GM23338 (cell line): ENCODE results near the gene GABBR1. TPM values are rescaled to one million over a fixed set of nuclear protein-coding genes. Genes with fewer than 3 reads are reported as not detected.

ENCODE experiments used
- ATAC-seq: fragments of 200-7000 bp; cut with Tn5 transposase; 3 replicates; pipeline ENCODE4 v1.9.1; 2020
- DNase-seq: peaks from one replicate; pipeline ENCODE4 v3.0.0-alpha.2; 2015; ENCODE audit warnings: low spot score
- H2AFZ ChIP-seq: fragments of 200-600 bp; sonication (generic); 2 replicates; pipeline ENCODE4 v1.8.0; 2016; ENCODE audit warnings: antibody characterized with exemption, mild to moderate bottlenecking, moderate library complexity
- H3F3A ChIP-seq: fragments of 200-600 bp; sonication (generic); replicated peaks from 2 replicates; pipeline ENCODE4 v1.8.0; 2017; ENCODE audit warnings: antibody characterized with exemption, mixed run types, low read depth
- H3K27ac ChIP-seq: fragments of 200-600 bp; sonication (generic); 2 replicates; pipeline ENCODE4 v1.6.1; 2016; ENCODE audit warnings: low read depth
- H3K27me3 ChIP-seq: fragments of 200-600 bp; sonication (generic); 2 replicates; pipeline ENCODE4 v1.8.0; 2016; ENCODE audit warnings: mild to moderate bottlenecking, mixed run types, moderate library complexity; ENCODE audit not compliant: insufficient read depth
- H3K36me3 ChIP-seq: fragments of 200-600 bp; sonication (generic); 2 replicates; pipeline ENCODE4 v1.8.0; 2016; ENCODE audit warnings: mild to moderate bottlenecking; ENCODE audit not compliant: insufficient read depth
- H3K4me1 ChIP-seq: fragments of 200-600 bp; sonication (generic); 2 replicates; pipeline ENCODE4 v1.8.0; 2016; ENCODE audit warnings: mild to moderate bottlenecking, moderate library complexity; ENCODE audit not compliant: insufficient read depth
- H3K4me2 ChIP-seq: fragments of 200-600 bp; sonication (generic); 2 replicates; pipeline ENCODE4 v1.7.1; 2017; ENCODE audit warnings: mixed run types
- H3K4me3 ChIP-seq: fragments of 200-600 bp; sonication (generic); 2 replicates; pipeline ENCODE4 v1.6.1; 2016; ENCODE audit warnings: mixed run types
- H3K79me2 ChIP-seq: fragments of 200-600 bp; sonication (generic); replicated peaks from 2 replicates; pipeline ENCODE4 v1.8.0; 2017; ENCODE audit warnings: mild to moderate bottlenecking; ENCODE audit not compliant: insufficient read depth
- H3K9me2 ChIP-seq: fragments of 200-600 bp; sonication (generic); 2 replicates; pipeline ENCODE4 v1.8.0; 2017; ENCODE audit not compliant: insufficient read depth
- H4K20me1 ChIP-seq: fragments of 200-600 bp; sonication (generic); replicated peaks from 2 replicates; pipeline ENCODE4 v1.8.0; 2017; ENCODE audit warnings: mild to moderate bottlenecking; ENCODE audit not compliant: insufficient read depth
- H3K27ac Mint-ChIP-seq: 2 replicates; pipeline ENCODE4 v1.8.0; 2020; ENCODE audit warnings: inconsistent platforms, mild to moderate bottlenecking, moderate library complexity, mixed read lengths
- H3K27me3 Mint-ChIP-seq: 3 replicates; pipeline ENCODE4 v1.8.0; 2022; ENCODE audit warnings: low read depth, mild to moderate bottlenecking, moderate library complexity, mixed read lengths, inconsistent platforms; ENCODE audit not compliant: insufficient read depth, poor library complexity
- H3K36me3 Mint-ChIP-seq: 3 replicates; pipeline ENCODE4 v1.8.0; 2021; ENCODE audit warnings: low read depth, mild to moderate bottlenecking, inconsistent platforms, moderate library complexity, mixed read lengths
- H3K4me1 Mint-ChIP-seq: 3 replicates; pipeline ENCODE4 v1.8.0; 2020; ENCODE audit warnings: mild to moderate bottlenecking, inconsistent platforms, mixed read lengths
- H3K4me3 Mint-ChIP-seq: 3 replicates; pipeline ENCODE4 v1.8.0; 2021; ENCODE audit warnings: moderate library complexity, mild to moderate bottlenecking, inconsistent platforms, mixed read lengths
- H3K9me3 Mint-ChIP-seq: 3 replicates; pipeline ENCODE4 v1.8.0; 2020; ENCODE audit warnings: moderate library complexity, mild to moderate bottlenecking, inconsistent platforms, mixed read lengths
- CREB1 ChIP-seq: fragments of 250-450 bp; sonication (Bioruptor Pico); IDR thresholded peaks from 2 replicates; pipeline ENCODE4 v1.5.0; 2020; ENCODE audit warnings: low read depth, mild to moderate bottlenecking, moderate library complexity
- EZH2 ChIP-seq: fragments of 200-600 bp; sonication (generic); IDR thresholded peaks from one replicate; pipeline ENCODE4 v1.8.0; 2017; ENCODE audit warnings: antibody characterized with exemption, mild to moderate bottlenecking, low read depth; ENCODE audit not compliant: unreplicated experiment
- EZH2phosphoT487 ChIP-seq: fragments of 200-600 bp; sonication (generic); IDR thresholded peaks from one replicate; pipeline ENCODE4 v1.8.1; 2018; ENCODE audit warnings: antibody characterized with exemption; ENCODE audit not compliant: unreplicated experiment
- JUNB ChIP-seq: IDR thresholded peaks from one replicate; pipeline ENCODE4 v1.6.1; 2016; ENCODE audit warnings: antibody characterized with exemption; ENCODE audit not compliant: unreplicated experiment
- NANOG ChIP-seq: IDR thresholded peaks from 2 replicates; pipeline ENCODE4 v1.6.1; 2016; ENCODE audit warnings: antibody characterized with exemption, borderline replicate concordance
- POLR2AphosphoS5 ChIP-seq: IDR thresholded peaks from 2 replicates; pipeline ENCODE4 v1.6.1; 2016; ENCODE audit warnings: antibody characterized with exemption, low read depth
- STAT1 ChIP-seq: IDR thresholded peaks from one replicate; pipeline ENCODE4 v1.6.1; 2016; ENCODE audit warnings: antibody characterized with exemption; ENCODE audit not compliant: unreplicated experiment
- ZNF114 ChIP-seq: fragments of 250-450 bp; sonication (Bioruptor Pico); IDR thresholded peaks from 2 replicates; pipeline ENCODE4 v1.5.0; 2020; ENCODE audit warnings: mild to moderate bottlenecking, moderate library complexity
- ZNF331 ChIP-seq: fragments of 250-450 bp; sonication (Bioruptor Pico); IDR thresholded peaks from 2 replicates; pipeline ENCODE4 v1.5.0; 2020; ENCODE audit warnings: low read depth, mild to moderate bottlenecking, moderate library complexity
- polyA plus RNA-seq: library from polyadenylated mRNA; unstranded; fragments of >200 nt; fragmentation: Nextera tagmentation; extraction: Ambion mirVana; gene quantifications from 2 replicates; pipeline ENCODE4 v1.2.1, GENCODE V29; 2016
- total RNA-seq: library from RNA; depleted of rRNA; stranded (reverse); fragments of >200 nt; shearing (Covaris generic); gene quantifications from 2 replicates; pipeline ENCODE4 v1.2.3, GENCODE V29; 2014
- TF ChIP-seq, protein P1 (sequence below), 2 experiments: fragments of 200-600 bp in 1 of 2; sonication (generic) in 1 of 2; conservative IDR thresholded peaks; 2 replicates each; pipeline versions ENCODE4 v1.5.1 to v1.6.1; 2016 to 2017; ENCODE audit warnings: antibody characterized with exemption in 2 of 2, low read depth in 2 of 2, mild to moderate bottlenecking in 2 of 2, moderate library complexity in 1 of 2
- TF ChIP-seq, protein P2 (sequence below): IDR thresholded peaks from 2 replicates; pipeline ENCODE4 v1.6.1; 2016; ENCODE audit warnings: antibody characterized with exemption
- TF ChIP-seq, protein P3 (sequence below): fragments of 250-450 bp; sonication (Bioruptor Pico); IDR thresholded peaks from 2 replicates; pipeline ENCODE4 v1.5.0; 2020; ENCODE audit warnings: mild to moderate bottlenecking, moderate library complexity
- TF ChIP-seq, protein P4 (sequence below): IDR thresholded peaks from one replicate; pipeline ENCODE4 v1.6.1; 2018; ENCODE audit warnings: antibody characterized with exemption; ENCODE audit not compliant: unreplicated experiment

GABBR1 gene
- total and polyA plus RNA-seq, 2 experiments from 2014 or later, result 42.8 to 78.9 TPM

- ATAC-seq, result no peak
- Histone ChIP-seq H2AFZ (no peak overlapping the region), H3K27ac (no peak overlapping the region), H3K9me2 (0 out of 2 replicates have a peak, but pooled peaks cover 4% of the 10 kb centered on the region), H3K4me3 (no peak overlapping the region), H3K36me3 (no peaks in the 10 kb centered on the region), H3K4me1 (peaks cover 14% of the 10 kb centered on the region), H3K79me2 (no peaks in the 10 kb centered on the region), H3F3A (no peaks in the 10 kb centered on the region; the same call in 1 of the 2 replicates), H4K20me1 (no peaks in the 10 kb centered on the region), H3K27me3 (no peaks in the 10 kb centered on the region; the same call in 1 of the 2 replicates), H3K4me2 (no peak overlapping the region)
- Mint-ChIP-seq H3K4me1 (peaks cover 16% of the 10 kb centered on the region), H3K27me3 (peaks cover 3% of the 10 kb centered on the region), H3K9me3 (peaks cover 3% of the 10 kb centered on the region; the same call in 1 of the 3 replicates), H3K36me3 (no peaks in the 10 kb centered on the region), H3K27ac (no peak overlapping the region), H3K4me3 (no peak overlapping the region)
- no peak for DNase-seq
- TF ChIP-seq, protein P1, sequence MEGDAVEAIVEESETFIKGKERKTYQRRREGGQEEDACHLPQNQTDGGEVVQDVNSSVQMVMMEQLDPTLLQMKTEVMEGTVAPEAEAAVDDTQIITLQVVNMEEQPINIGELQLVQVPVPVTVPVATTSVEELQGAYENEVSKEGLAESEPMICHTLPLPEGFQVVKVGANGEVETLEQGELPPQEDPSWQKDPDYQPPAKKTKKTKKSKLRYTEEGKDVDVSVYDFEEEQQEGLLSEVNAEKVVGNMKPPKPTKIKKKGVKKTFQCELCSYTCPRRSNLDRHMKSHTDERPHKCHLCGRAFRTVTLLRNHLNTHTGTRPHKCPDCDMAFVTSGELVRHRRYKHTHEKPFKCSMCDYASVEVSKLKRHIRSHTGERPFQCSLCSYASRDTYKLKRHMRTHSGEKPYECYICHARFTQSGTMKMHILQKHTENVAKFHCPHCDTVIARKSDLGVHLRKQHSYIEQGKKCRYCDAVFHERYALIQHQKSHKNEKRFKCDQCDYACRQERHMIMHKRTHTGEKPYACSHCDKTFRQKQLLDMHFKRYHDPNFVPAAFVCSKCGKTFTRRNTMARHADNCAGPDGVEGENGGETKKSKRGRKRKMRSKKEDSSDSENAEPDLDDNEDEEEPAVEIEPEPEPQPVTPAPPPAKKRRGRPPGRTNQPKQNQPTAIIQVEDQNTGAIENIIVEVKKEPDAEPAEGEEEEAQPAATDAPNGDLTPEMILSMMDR (conservative IDR thresholded peaks at IDR 0.05; ENCODE audit: low read depth in 2 of 2), result no peak
- TF ChIP-seq CREB1 (CRISPR knock-in tag) (no peak), NANOG (no peak), ZNF331 (CRISPR knock-in tag) (no peak), EZH2 (no peak), ZNF114 (no peak), STAT1 (no peak), JUNB (no peak), EZH2phosphoT487 (no peak), POLR2AphosphoS5 (no peak)
- TF ChIP-seq, protein P2, sequence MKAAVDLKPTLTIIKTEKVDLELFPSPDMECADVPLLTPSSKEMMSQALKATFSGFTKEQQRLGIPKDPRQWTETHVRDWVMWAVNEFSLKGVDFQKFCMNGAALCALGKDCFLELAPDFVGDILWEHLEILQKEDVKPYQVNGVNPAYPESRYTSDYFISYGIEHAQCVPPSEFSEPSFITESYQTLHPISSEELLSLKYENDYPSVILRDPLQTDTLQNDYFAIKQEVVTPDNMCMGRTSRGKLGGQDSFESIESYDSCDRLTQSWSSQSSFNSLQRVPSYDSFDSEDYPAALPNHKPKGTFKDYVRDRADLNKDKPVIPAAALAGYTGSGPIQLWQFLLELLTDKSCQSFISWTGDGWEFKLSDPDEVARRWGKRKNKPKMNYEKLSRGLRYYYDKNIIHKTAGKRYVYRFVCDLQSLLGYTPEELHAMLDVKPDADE, result no peak
- TF ChIP-seq, protein P3, sequence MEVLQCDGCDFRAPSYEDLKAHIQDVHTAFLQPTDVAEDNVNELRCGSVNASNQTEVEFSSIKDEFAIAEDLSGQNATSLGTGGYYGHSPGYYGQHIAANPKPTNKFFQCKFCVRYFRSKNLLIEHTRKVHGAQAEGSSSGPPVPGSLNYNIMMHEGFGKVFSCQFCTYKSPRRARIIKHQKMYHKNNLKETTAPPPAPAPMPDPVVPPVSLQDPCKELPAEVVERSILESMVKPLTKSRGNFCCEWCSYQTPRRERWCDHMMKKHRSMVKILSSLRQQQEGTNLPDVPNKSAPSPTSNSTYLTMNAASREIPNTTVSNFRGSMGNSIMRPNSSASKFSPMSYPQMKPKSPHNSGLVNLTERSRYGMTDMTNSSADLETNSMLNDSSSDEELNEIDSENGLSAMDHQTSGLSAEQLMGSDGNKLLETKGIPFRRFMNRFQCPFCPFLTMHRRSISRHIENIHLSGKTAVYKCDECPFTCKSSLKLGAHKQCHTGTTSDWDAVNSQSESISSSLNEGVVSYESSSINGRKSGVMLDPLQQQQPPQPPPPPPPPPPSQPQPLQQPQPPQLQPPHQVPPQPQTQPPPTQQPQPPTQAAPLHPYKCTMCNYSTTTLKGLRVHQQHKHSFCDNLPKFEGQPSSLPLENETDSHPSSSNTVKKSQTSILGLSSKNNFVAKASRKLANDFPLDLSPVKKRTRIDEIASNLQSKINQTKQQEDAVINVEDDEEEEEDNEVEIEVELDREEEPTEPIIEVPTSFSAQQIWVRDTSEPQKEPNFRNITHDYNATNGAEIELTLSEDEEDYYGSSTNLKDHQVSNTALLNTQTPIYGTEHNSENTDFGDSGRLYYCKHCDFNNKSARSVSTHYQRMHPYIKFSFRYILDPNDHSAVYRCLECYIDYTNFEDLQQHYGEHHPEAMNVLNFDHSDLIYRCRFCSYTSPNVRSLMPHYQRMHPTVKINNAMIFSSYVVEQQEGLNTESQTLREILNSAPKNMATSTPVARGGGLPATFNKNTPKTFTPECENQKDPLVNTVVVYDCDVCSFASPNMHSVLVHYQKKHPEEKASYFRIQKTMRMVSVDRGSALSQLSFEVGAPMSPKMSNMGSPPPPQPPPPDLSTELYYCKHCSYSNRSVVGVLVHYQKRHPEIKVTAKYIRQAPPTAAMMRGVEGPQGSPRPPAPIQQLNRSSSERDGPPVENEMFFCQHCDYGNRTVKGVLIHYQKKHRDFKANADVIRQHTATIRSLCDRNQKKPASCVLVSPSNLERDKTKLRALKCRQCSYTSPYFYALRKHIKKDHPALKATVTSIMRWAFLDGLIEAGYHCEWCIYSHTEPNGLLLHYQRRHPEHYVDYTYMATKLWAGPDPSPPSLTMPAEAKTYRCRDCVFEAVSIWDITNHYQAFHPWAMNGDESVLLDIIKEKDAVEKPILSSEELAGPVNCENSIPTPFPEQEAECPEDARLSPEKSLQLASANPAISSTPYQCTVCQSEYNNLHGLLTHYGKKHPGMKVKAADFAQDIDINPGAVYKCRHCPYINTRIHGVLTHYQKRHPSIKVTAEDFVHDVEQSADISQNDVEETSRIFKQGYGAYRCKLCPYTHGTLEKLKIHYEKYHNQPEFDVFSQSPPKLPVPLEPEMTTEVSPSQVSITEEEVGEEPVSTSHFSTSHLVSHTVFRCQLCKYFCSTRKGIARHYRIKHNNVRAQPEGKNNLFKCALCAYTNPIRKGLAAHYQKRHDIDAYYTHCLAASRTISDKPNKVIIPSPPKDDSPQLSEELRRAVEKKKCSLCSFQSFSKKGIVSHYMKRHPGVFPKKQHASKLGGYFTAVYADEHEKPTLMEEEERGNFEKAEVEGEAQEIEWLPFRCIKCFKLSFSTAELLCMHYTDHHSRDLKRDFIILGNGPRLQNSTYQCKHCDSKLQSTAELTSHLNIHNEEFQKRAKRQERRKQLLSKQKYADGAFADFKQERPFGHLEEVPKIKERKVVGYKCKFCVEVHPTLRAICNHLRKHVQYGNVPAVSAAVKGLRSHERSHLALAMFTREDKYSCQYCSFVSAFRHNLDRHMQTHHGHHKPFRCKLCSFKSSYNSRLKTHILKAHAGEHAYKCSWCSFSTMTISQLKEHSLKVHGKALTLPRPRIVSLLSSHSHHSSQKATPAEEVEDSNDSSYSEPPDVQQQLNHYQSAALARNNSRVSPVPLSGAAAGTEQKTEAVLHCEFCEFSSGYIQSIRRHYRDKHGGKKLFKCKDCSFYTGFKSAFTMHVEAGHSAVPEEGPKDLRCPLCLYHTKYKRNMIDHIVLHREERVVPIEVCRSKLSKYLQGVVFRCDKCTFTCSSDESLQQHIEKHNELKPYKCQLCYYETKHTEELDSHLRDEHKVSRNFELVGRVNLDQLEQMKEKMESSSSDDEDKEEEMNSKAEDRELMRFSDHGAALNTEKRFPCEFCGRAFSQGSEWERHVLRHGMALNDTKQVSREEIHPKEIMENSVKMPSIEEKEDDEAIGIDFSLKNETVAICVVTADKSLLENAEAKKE, result no peak
- TF ChIP-seq, protein P4, sequence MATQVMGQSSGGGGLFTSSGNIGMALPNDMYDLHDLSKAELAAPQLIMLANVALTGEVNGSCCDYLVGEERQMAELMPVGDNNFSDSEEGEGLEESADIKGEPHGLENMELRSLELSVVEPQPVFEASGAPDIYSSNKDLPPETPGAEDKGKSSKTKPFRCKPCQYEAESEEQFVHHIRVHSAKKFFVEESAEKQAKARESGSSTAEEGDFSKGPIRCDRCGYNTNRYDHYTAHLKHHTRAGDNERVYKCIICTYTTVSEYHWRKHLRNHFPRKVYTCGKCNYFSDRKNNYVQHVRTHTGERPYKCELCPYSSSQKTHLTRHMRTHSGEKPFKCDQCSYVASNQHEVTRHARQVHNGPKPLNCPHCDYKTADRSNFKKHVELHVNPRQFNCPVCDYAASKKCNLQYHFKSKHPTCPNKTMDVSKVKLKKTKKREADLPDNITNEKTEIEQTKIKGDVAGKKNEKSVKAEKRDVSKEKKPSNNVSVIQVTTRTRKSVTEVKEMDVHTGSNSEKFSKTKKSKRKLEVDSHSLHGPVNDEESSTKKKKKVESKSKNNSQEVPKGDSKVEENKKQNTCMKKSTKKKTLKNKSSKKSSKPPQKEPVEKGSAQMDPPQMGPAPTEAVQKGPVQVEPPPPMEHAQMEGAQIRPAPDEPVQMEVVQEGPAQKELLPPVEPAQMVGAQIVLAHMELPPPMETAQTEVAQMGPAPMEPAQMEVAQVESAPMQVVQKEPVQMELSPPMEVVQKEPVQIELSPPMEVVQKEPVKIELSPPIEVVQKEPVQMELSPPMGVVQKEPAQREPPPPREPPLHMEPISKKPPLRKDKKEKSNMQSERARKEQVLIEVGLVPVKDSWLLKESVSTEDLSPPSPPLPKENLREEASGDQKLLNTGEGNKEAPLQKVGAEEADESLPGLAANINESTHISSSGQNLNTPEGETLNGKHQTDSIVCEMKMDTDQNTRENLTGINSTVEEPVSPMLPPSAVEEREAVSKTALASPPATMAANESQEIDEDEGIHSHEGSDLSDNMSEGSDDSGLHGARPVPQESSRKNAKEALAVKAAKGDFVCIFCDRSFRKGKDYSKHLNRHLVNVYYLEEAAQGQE, result no peak
Observed at GRCh38 chr6:29563435-29563965, 69.5 kb downstream of the GABBR1 start.
